DMS153 treated with DMSO at 0.1 percent for 48 hours (cell line): ENCODE measurements around the gene RCC1.
"Not testable (repeated sequence)": the region's sequence is repeated elsewhere in the genome, so short reads cannot be mapped to it uniquely, and the experiment has no call there.

ENCODE experiments used
- DNase-seq: peaks from one replicate; lab custom pipeline; 2025; ENCODE audit not compliant: unreplicated experiment; lab: John Stamatoyannopoulos, UW

The RCC1 gene

GRCh38 chr1:28582248-28582615, 76.4 kb downstream of the RCC1 start:
- DNase-seq, result peak; percentile 83

- DNase-seq, result not testable (repeated sequence)
These were observed 80.9 kb downstream of the RCC1 start for GRCh38 chr1:28586585-28587391.
